Kidney (tissue), 14 donors: ENCODE measurements around the gene MLH3. TPM values are rescaled to one million over a fixed set of nuclear protein-coding genes. Genes with fewer than 3 reads are reported as not detected.
A peak's percentile ranks its signal among the peaks of the same experiment; 100 is the strongest.

Source experiments
- DNase-seq, 5 donors: peaks; one replicate each; pipeline ENCODE4 v3.0.0-alpha.2; 2013 to 2020
- FAIRE-seq: peaks from 2 replicates; lab custom pipeline; 2012; peaks lifted over from hg19 to GRCh38; lab: Jason Lieb, UNC
- H3K27ac ChIP-seq, 2 donors: one replicate each; pipeline ENCODE4 v1.7.0; 2013; ENCODE audit warnings: low read depth in 2 of 2, low read length in 2 of 2, inconsistent platforms in 1 of 2
- H3K27me3 ChIP-seq: one replicate; pipeline ENCODE4 v1.7.1; 2013; ENCODE audit warnings: low read length, inconsistent platforms; ENCODE audit not compliant: control insufficient read depth, insufficient read depth
- H3K36me3 ChIP-seq, 3 donors: one replicate each; pipeline versions ENCODE4 v1.7.0 to v1.7.1; 2013; ENCODE audit warnings: low read length in 3 of 3, control low read depth in 1 of 3, inconsistent platforms in 1 of 3; ENCODE audit not compliant: insufficient read depth in 3 of 3, control insufficient read depth in 2 of 3
- H3K4me1 ChIP-seq, 3 donors: one replicate each; pipeline versions ENCODE4 v1.7.0 to v1.7.1; 2013; ENCODE audit warnings: low read length in 3 of 3, inconsistent platforms in 1 of 3, low read depth in 1 of 3; ENCODE audit not compliant: control insufficient read depth in 2 of 3, insufficient read depth in 2 of 3
- H3K4me3 ChIP-seq, 3 donors: one replicate each; pipeline versions ENCODE4 v1.7.0 to v1.8.1; 2013; ENCODE audit warnings: low read length in 3 of 3, control low read depth in 1 of 3, inconsistent platforms in 1 of 3
- H3K9ac ChIP-seq, 3 donors: one replicate each; pipeline versions ENCODE4 v1.7.0 to v1.7.1; 2013; ENCODE audit warnings: low read length in 3 of 3, control low read depth in 1 of 3, inconsistent platforms in 1 of 3
- H3K9me3 ChIP-seq, 3 donors: one replicate each; pipeline versions ENCODE4 v1.7.0 to v1.7.1; 2013; ENCODE audit warnings: low read length in 3 of 3, control low read depth in 1 of 3, inconsistent platforms in 1 of 3; ENCODE audit not compliant: control insufficient read depth in 2 of 3, insufficient read depth in 1 of 3
- CTCF ChIP-seq: IDR thresholded peaks from 3 replicates; pipeline ENCODE4 v1.5.1; 2012; ENCODE audit warnings: mild to moderate bottlenecking, moderate library complexity, borderline replicate concordance; ENCODE audit not compliant: insufficient read depth; ENCODE audit errors: extremely low read depth
- intact Hi-C: fragments of 100-400 bp; cut with DNase I; formaldehyde crosslinking; loops from one replicate; pipeline ENCODE4 v1.11.1; 2022
- polyA plus RNA-seq: library from polyadenylated mRNA; stranded (reverse); fragments of 350-450 nt; fragmentation: Illumina TruSeq; extraction: RNeasy Lipid Tissue Mini Kit (QIAGEN cat#74804); gene quantifications from one replicate; pipeline ENCODE4 v1.2.3, GENCODE V29; 2014; ENCODE audit warnings: low read depth, low replicate concordance; ENCODE audit not compliant: insufficient read depth
- total RNA-seq: library from RNA; stranded (reverse); fragmentation: NEBNext Ultra II Directional; extraction: Animal tissue kit (Norgen Biotek cat#: 25700); gene quantifications from one replicate; pipeline ENCODE4 v1.2.1, GENCODE V29; 2021
- donor health status: control.
- donor health status: control.
- donor health status: control.
- donor health status: control.
- donor health status: control.
- donor health status: DM: yes; HTN: yes; CAD: no.
- donor health status: Normal renal cell carcinoma (clear cell type).

The MLH3 gene
- total and polyA plus RNA-seq, 2 donors from 2014 or later = 21.7 to 31.2 TPM

- Histone ChIP-seq H3K4me1 (peaks cover 4 to 11% (median 6%) of the 10 kb centered on the region in 3 donors), H3K4me3 (peak overlapping the region in 2 of 3 donors; percentile 9 to 82), H3K27me3 (no peaks in the 10 kb centered on the region), H3K9me3 (no peaks in the 10 kb centered on the region), H3K36me3 (no peaks in the 10 kb centered on the region), H3K27ac (peak overlapping the region; percentile 72 to 96), H3K9ac (peak overlapping the region in 2 of 3 donors; percentile 4 to 86)
- TF ChIP-seq CTCF = no peak
- FAIRE-seq = no peak
- peak in 2 of 5 donors; percentile 46 to 69 for DNase-seq
- intact Hi-C loops = no loop called here
These were observed 19.1 kb upstream of the MLH3 start for GRCh38 chr14:75070383-75070782.

- TF ChIP-seq CTCF = no peak
- Histone ChIP-seq H3K4me3 (peak overlapping the region; percentile 41 to 82 (median 73)), H3K27me3 (no peaks in the 10 kb centered on the region), H3K9me3 (no peaks in the 10 kb centered on the region), H3K27ac (peak overlapping the region; percentile 72 to 96), H3K4me1 (peaks cover 4 to 11% (median 6%) of the 10 kb centered on the region in 3 donors), H3K36me3 (no peaks in the 10 kb centered on the region), H3K9ac (peak overlapping the region; percentile 4 to 86 (median 22))
- FAIRE-seq = no peak
- DNase-seq = no peak
- intact Hi-C loops = no loop called here
These were observed 18.5 kb upstream of the MLH3 start for GRCh38 chr14:75069811-75070145.

- Histone ChIP-seq H3K36me3 (no peaks in the 10 kb centered on the region), H3K4me1 (peaks cover 4 to 11% (median 6%) of the 10 kb centered on the region in 3 donors), H3K9me3 (no peaks in the 10 kb centered on the region), H3K9ac (peak within 1 kb of the TSS; percentile 4 to 86 (median 68)), H3K4me3 (peak within 1 kb of the TSS; percentile 73 to 88 (median 82)), H3K27ac (peak within 1 kb of the TSS; percentile 72 to 96), H3K27me3 (no peaks in the 10 kb centered on the region)
- TF ChIP-seq CTCF = no peak
- intact Hi-C loops = no loop called here
- DNase-seq (peak; percentile 93 to 99 (median 95)), FAIRE-seq (no peak)
These were observed 18.0 kb upstream of the MLH3 start, which contains the start of gene ZC2HC1C for GRCh38 chr14:75069121-75069810. TSS of gene ZC2HC1C (plus strand) at chr14:75069641. CDS start at chr14:75070574, 933 bp downstream.
